Measurements from ENCODE around the gene RUSF1.

The RUSF1 gene

DNA sequence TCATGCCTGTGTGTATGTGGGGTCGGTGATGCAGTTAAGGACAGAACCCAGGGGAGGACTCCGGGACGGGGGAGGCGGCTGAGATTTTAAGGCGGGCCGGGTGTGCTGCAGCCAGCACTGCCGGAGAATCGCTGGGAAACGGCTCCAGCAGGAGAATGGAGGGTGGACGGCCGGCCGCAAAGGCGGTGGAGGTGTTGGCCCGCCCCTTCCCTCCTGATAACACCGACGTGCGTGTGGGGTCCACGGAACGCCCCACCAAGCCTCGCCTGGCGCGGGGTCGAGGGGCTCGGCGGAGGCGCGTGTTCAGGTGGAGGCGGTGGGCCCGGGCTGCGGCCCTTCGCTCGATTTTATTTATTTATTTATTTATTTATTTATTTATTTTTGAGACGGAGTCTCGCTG lies 66.2 kb downstream of the RUSF1 start:
- no peak overlapping the region for H3K27ac ChIP-seq
- TF ChIP-seq, protein P1, sequence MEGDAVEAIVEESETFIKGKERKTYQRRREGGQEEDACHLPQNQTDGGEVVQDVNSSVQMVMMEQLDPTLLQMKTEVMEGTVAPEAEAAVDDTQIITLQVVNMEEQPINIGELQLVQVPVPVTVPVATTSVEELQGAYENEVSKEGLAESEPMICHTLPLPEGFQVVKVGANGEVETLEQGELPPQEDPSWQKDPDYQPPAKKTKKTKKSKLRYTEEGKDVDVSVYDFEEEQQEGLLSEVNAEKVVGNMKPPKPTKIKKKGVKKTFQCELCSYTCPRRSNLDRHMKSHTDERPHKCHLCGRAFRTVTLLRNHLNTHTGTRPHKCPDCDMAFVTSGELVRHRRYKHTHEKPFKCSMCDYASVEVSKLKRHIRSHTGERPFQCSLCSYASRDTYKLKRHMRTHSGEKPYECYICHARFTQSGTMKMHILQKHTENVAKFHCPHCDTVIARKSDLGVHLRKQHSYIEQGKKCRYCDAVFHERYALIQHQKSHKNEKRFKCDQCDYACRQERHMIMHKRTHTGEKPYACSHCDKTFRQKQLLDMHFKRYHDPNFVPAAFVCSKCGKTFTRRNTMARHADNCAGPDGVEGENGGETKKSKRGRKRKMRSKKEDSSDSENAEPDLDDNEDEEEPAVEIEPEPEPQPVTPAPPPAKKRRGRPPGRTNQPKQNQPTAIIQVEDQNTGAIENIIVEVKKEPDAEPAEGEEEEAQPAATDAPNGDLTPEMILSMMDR (IDR thresholded peaks at IDR 0.05) = no peak
- H3K4me3 ChIP-seq (ENCODE audit: low read depth in 1 of 2, low read length in 1 of 2) = no peak overlapping the region

DNA sequence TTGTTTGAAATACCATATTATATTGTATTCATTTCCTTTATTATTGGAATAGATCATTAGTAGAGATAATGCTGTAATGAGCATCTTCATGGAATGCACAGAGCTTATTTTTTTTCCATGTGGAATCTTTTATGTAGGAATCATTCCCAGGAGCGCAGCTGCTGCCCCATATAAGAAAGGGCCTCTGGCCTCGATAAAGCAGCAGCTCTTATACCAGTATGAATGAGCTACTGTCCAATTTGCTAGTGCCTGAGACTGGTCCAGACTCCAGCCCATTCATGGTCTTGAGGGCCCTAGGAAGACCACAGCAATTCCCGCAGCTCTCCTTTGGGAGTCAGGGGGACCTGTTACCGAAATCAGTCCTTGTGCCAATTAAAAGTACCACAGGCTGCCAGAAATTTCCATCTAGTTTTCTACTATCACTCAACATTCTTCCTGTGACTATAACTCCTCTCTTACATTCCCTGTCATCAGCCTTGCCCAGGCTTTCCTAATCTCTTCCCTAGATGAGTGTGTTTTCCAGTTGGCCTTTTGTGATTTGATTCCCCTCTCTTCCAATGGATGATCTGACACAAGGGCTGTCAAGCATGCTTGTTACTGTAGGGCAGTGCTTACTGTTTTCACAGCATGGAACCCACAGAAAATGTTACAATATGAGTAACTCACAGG lies 67.5 kb downstream of the RUSF1 start:
- Histone ChIP-seq H3K36me3 (no peaks in the 10 kb centered on the region), H3K27ac (no peak overlapping the region), H3K4me1 (ENCODE audit: control insufficient read depth in 1 of 2, insufficient read depth in 1 of 2, low read depth in 1 of 2, low read length in 1 of 2) (peaks cover 7 to 10% of the 10 kb centered on the region in 2 experiments), H3K4me3 (ENCODE audit: low read depth in 1 of 2, low read length in 1 of 2) (no peak overlapping the region), H3K27me3 (peaks cover 10% of the 10 kb centered on the region), H3K9me3 (no peaks in the 10 kb centered on the region)
- TF ChIP-seq, protein P1 (IDR thresholded peaks at IDR 0.05) = no peak

More for the DNA sequence above, 66.2 kb downstream of the RUSF1 start:
- H3K36me3 ChIP-seq = no peaks in the 10 kb centered on the region
- H3K4me1 ChIP-seq (ENCODE audit: control insufficient read depth in 1 of 2, insufficient read depth in 1 of 2, low read depth in 1 of 2, low read length in 1 of 2) = peaks cover 7 to 10% of the 10 kb centered on the region in 2 experiments
- no peaks in the 10 kb centered on the region for H3K9me3 ChIP-seq
- H3K27me3 ChIP-seq = peaks cover 10% of the 10 kb centered on the region

DNA sequence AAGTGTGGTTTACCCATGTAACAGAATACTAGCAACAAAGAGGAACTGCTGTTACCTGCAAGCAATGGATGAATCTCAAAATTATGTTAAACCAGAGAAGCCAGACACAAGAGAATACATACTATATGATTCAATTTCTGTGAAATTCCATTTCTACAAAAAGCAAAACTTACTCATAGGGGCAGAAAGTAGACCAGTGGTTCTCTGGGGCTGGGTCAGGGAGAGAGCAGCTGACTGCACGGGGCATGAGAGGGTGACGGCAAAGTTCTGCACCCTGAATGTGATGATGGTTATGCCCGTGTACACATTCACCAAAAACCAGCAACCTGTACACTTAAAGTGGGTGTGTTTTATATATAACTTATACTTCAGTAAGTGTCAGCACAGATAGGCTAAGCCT lies 68.7 kb downstream of the RUSF1 start:
- Histone ChIP-seq H3K27me3 (peaks cover 10% of the 10 kb centered on the region), H3K27ac (no peak overlapping the region), H3K4me3 (ENCODE audit: low read depth in 1 of 2, low read length in 1 of 2) (no peak overlapping the region), H3K36me3 (no peaks in the 10 kb centered on the region), H3K4me1 (ENCODE audit: control insufficient read depth in 1 of 2, insufficient read depth in 1 of 2, low read depth in 1 of 2, low read length in 1 of 2) (peaks cover 7 to 10% of the 10 kb centered on the region in 2 experiments), H3K9me3 (no peaks in the 10 kb centered on the region)
- TF ChIP-seq, protein P1 (IDR thresholded peaks at IDR 0.05) = no peak

Measured in neutrophil (primary cell).